ENCODE results near the gene KRT23. TPM values are rescaled to one million over a fixed set of nuclear protein-coding genes. Genes with fewer than 3 reads are reported as not detected.

Gene KRT23
- total RNA-seq, 1 donor from 2014 or later: 0.60 TPM

DNA sequence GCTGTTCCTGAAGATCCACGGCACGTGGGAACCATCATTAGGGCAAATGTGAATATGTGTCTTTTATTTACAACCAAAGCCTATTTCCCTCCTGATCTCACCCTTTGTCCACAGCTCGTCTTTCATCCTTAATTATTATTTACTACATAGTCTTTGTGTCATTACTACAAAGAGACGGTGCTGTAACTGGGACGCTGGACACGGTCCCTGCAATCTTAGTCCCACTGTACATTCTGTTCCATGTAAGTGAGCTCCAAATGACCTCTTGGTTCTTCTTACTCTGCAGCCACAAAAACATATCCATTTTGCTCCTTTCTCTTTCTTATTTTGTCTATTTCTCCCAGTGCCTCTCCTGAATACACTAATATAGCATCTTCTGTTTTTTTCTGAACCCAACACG lies 12.7 kb upstream of the KRT23 start:
- no peak overlapping the region for H3K4me3 ChIP-seq
- H4K20me1 ChIP-seq (ENCODE audit: low read depth): no peaks in the 10 kb centered on the region
- H3K9me3 ChIP-seq (ENCODE audit: low read depth): no peaks in the 10 kb centered on the region
- Mint-ChIP-seq H3K9me3 (no peaks in the 10 kb centered on the region), H3K27ac (no peak overlapping the region), H3K4me3 (no peak overlapping the region), H3K4me1 (peaks cover 9% of the 10 kb centered on the region), H3K36me3 (no peaks in the 10 kb centered on the region), H3K27me3 (ENCODE audit: insufficient read depth, low read depth) (no peaks in the 10 kb centered on the region)
- H3K9ac ChIP-seq: no peak overlapping the region
- no peak overlapping the region for H3K27ac ChIP-seq
- H3K36me3 ChIP-seq: no peaks in the 10 kb centered on the region
- H3K27me3 ChIP-seq: no peaks in the 10 kb centered on the region
- DNase-seq (ENCODE audit: low spot score): no peak
- no peak overlapping the region for H2AFZ ChIP-seq (replicated peaks)
- peaks cover 9% of the 10 kb centered on the region for H3F3A ChIP-seq (ENCODE audit: low read depth)
- H3K4me2 ChIP-seq: no peak overlapping the region
- H3K79me2 ChIP-seq (ENCODE audit: low read depth): no peaks in the 10 kb centered on the region
- TF ChIP-seq CTCF (IDR thresholded peaks at IDR 0.05) (no peak), EZH2phosphoT487 (IDR thresholded peaks at IDR 0.05) (no peak), EZH2 (IDR thresholded peaks at IDR 0.05) (no peak)
- peaks cover 30% of the 10 kb centered on the region for H3K4me1 ChIP-seq

GRCh38 chr17:40949418-40949817 lies 12.0 kb upstream of the KRT23 start:
- peak; percentile 60 for DNase-seq (ENCODE audit: low spot score)
- H3K4me2 ChIP-seq: peak overlapping the region; percentile 51

DNA sequence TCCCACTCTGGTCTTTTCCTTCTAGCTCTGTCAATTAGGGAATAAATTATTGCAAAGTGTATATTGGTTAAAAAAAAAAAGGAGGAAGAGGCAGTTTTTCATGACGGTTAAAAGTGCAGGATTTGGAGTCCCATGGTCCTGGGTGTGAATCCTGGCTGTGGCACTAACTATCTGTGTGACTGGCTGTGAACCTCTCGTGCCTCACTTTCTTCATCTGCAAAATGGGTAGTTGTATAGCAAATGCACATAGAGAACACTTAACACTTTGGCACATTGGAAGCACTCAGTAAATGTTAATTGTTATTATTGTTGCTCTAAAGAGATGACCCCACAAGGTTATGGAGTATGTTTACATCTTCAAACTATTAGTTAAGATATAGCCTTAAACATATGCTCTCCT lies 10.5 kb upstream of the KRT23 start:
- Mint-ChIP-seq H3K4me3 (no peak overlapping the region), H3K4me1 (peaks cover 9% of the 10 kb centered on the region), H3K9me3 (no peaks in the 10 kb centered on the region), H3K27me3 (ENCODE audit: insufficient read depth, low read depth) (peaks cover 4% of the 10 kb centered on the region), H3K27ac (no peak overlapping the region), H3K36me3 (no peaks in the 10 kb centered on the region)
- peaks cover 22% of the 10 kb centered on the region for H3F3A ChIP-seq (ENCODE audit: low read depth)
- no peaks in the 10 kb centered on the region for H3K79me2 ChIP-seq (ENCODE audit: low read depth)
- no peak for TF ChIP-seq EZH2phosphoT487 (IDR thresholded peaks at IDR 0.05)
- no peak for TF ChIP-seq CTCF (IDR thresholded peaks at IDR 0.05)
- no peak for TF ChIP-seq EZH2 (IDR thresholded peaks at IDR 0.05)
- H3K9me3 ChIP-seq (ENCODE audit: low read depth): no peaks in the 10 kb centered on the region
- H3K27ac ChIP-seq: no peak overlapping the region
- peaks cover 43% of the 10 kb centered on the region for H3K4me1 ChIP-seq
- H2AFZ ChIP-seq (replicated peaks): no peak overlapping the region
- H4K20me1 ChIP-seq (ENCODE audit: low read depth): no peaks in the 10 kb centered on the region
- no peak overlapping the region for H3K9ac ChIP-seq
- H3K4me3 ChIP-seq: no peak overlapping the region
- H3K27me3 ChIP-seq: no peaks in the 10 kb centered on the region
- H3K4me2 ChIP-seq: no peak overlapping the region
- no peaks in the 10 kb centered on the region for H3K36me3 ChIP-seq
- no peak for DNase-seq (ENCODE audit: low spot score)

More at GRCh38 chr17:40949418-40949817, 12.0 kb upstream of the KRT23 start:
- no peaks in the 10 kb centered on the region for H3K9me3 Mint-ChIP-seq
- peak overlapping the region; percentile 93 for H2AFZ ChIP-seq (replicated peaks)
- H3K4me3 Mint-ChIP-seq: no peak overlapping the region
- no peaks in the 10 kb centered on the region for H3K9me3 ChIP-seq (ENCODE audit: low read depth)
- peaks cover 9% of the 10 kb centered on the region for H3K4me1 Mint-ChIP-seq
- H3K27me3 Mint-ChIP-seq (ENCODE audit: insufficient read depth, low read depth): peaks cover 4% of the 10 kb centered on the region
- H3K27ac ChIP-seq: peak overlapping the region; percentile 23
- TF ChIP-seq EZH2phosphoT487 (IDR thresholded peaks at IDR 0.05): no peak
- TF ChIP-seq CTCF (IDR thresholded peaks at IDR 0.05): no peak
- TF ChIP-seq EZH2 (IDR thresholded peaks at IDR 0.05): no peak
- H3K36me3 ChIP-seq: no peaks in the 10 kb centered on the region
- no peak overlapping the region for H3K4me3 ChIP-seq
- H3F3A ChIP-seq (ENCODE audit: low read depth): peaks cover 17% of the 10 kb centered on the region
- H3K79me2 ChIP-seq (ENCODE audit: low read depth): no peaks in the 10 kb centered on the region
- no peaks in the 10 kb centered on the region for H3K36me3 Mint-ChIP-seq
- no peak overlapping the region for H3K27ac Mint-ChIP-seq
- peaks cover 37% of the 10 kb centered on the region for H3K4me1 ChIP-seq
- no peaks in the 10 kb centered on the region for H4K20me1 ChIP-seq (ENCODE audit: low read depth)
- H3K9ac ChIP-seq: no peak overlapping the region
- no peaks in the 10 kb centered on the region for H3K27me3 ChIP-seq

Measured in neural progenitor cell (in vitro differentiated cells).